ENCODE data around the gene POLR3C. TPM values are rescaled to one million over a fixed set of nuclear protein-coding genes. Genes with fewer than 3 reads are reported as not detected.
"Not testable (repeated sequence)": the region's sequence is repeated elsewhere in the genome, so short reads cannot be mapped to it uniquely, and the experiment has no call there.

POLR3C gene
- total RNA-seq, 1 donor from 2014 or later: 22.4 TPM

GRCh38 chr1:145822779-145823331, 1.1 kb upstream of the POLR3C start:
- not testable (repeated sequence) for DNase-seq (ENCODE audit: low spot score)

GRCh38 chr1:145824499-145824842, 471 bp downstream of the POLR3C start:
- no peak for DNase-seq (ENCODE audit: low spot score)

GRCh38 chr1:145826030-145826429, 2.0 kb downstream of the POLR3C start:
- no peak for DNase-seq (ENCODE audit: low spot score)

DNA sequence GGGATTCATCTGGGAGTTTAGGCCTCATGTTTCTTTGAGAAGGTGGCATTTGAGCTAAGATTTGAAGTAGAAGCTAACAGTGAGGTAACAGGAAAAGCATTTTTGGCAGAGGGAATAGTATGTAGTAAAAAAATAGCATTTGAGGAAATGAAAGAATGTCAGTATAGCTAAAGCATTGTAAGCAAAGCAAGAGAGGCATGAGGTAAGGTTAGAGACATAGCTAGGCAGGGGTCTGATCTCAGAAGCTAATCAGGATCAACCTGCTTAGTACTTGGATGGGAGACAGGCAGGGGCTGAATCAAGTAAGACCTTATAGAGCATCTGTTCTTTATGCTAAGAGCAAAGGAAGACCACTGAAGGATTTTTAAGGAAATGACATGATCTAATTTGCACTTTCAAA, 4.0 kb downstream of the POLR3C start:
- no peak for DNase-seq (ENCODE audit: low spot score)

GRCh38 chr1:145828367-145829026, 4.5 kb downstream of the POLR3C start:
- DNase-seq (ENCODE audit: low spot score): no peak

DNA sequence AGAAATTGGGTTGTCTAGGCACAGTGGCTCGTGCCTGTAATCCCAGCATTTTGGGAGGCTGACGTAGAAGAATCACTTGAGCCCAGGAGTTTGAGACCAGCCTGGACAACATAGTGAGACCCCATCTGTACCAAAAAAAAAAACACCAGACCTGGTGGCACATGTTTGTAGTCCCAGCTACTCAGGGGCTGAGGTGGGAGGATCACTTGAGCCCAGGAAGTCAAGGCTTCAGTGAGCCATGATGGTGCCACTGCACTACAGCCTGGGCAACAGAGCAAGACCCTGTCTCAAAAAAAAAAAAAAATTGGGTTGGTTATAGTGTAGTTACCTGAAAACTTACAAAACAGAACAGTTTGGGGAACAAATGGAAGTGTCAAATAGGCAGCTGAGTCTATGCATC, 6.8 kb downstream of the POLR3C start:
- not testable (repeated sequence) for DNase-seq (ENCODE audit: low spot score)

DNA sequence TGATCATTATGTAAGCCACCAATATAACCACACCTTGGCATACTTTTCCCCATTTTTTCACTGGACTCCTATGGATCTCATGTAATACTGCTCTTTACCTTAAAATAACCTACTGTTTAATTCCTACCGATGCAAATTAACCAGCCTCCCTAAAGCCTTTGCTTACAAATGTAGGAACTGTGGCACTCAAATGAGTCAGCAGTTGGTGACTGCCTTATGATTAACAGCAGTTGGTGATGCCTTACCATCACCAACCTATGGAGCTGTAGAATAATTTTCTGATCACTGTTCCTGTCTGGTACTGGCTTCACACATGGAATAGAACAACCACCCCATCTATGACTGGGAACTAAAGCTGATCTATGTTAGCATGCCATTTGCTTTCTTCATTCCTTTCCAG, 13.7 kb downstream of the POLR3C start:
- DNase-seq (ENCODE audit: low spot score): no peak

DNA sequence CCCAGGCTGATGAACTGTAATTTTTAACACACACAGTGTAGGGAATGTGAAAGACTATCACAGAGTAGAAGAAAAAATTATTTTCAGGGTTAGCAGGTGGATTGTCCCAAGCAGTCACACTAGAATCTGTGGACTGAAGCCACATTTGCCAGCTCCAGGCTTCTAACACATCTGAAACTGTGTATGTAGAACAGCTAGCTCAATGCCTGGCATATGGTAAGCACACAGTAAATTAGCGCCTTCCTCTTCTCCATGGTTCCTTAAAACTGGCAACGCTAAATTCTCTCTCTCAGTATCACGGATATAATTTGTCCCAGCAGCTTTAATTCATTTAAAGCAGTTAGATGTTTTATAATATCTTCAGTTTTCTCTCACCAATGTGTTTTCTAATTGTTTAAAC, 19.0 kb downstream of the POLR3C start:
- DNase-seq (ENCODE audit: low spot score): no peak

GRCh38 chr1:145845144-145845513, 21.1 kb downstream of the POLR3C start:
- DNase-seq (ENCODE audit: low spot score): no peak

DNA sequence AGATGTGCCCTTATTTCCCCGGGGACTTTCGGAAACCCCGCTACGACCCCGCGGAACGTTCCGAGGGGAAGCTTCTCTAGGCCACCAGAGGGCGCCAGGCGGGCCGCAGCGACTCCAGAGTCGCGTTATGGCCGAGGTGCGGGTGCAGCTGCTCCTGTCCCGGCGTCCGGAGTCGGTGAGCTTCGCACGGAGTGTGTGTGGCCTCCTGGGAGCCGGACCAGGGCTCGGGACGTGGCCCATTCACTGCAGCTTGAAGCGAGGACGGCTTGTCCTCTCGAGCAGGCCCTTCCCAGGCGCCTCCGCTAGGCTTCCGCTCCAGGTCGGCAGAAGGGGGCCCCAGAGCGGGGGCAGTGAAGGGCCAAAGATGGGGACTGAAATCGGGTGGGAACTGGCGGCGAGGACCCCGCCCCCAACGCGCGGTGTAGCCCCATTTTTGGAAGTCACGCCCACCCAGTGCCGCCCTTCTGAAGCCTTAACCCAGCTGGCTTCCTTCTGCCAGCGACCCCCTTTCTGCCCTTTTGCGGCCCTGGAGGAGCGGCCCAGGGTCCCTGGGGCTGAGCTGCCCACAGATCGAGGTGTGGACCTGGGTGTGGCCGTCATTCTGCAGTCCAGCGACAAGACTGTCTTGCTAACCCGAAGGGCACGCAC, 21.6 kb downstream of the POLR3C start, which contains the start of gene NUDT17:
TSS of gene NUDT17 (plus strand) at position 117 of the 648 bp plus-strand sequence. CDS start at position 128, 11 bp downstream.
- DNase-seq (ENCODE audit: low spot score): peak; percentile 68

- DNase-seq (ENCODE audit: low spot score): no peak
Measured at GRCh38 chr1:145846201-145846612, 22.2 kb downstream of the POLR3C start.

DNA sequence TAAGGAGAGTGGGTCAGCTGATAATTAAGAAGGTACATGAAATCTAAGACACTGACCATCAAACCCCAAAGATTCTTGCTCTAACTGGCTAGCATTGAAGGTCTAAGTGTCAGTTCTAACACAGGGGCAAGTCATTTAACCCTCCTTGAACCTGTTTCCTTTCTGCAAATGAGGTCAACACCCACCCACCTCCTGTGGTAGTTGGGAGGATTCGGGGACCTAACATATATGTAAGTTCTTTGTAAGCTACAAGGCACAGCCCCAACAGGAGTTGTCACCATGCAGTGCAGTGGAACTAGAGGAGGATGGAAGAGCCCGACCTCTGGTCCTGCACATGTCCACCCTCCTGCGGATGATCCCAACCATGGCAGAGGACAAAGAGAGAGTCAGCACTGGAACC, 23.8 kb downstream of the POLR3C start:
- no peak for DNase-seq (ENCODE audit: low spot score)

DNA sequence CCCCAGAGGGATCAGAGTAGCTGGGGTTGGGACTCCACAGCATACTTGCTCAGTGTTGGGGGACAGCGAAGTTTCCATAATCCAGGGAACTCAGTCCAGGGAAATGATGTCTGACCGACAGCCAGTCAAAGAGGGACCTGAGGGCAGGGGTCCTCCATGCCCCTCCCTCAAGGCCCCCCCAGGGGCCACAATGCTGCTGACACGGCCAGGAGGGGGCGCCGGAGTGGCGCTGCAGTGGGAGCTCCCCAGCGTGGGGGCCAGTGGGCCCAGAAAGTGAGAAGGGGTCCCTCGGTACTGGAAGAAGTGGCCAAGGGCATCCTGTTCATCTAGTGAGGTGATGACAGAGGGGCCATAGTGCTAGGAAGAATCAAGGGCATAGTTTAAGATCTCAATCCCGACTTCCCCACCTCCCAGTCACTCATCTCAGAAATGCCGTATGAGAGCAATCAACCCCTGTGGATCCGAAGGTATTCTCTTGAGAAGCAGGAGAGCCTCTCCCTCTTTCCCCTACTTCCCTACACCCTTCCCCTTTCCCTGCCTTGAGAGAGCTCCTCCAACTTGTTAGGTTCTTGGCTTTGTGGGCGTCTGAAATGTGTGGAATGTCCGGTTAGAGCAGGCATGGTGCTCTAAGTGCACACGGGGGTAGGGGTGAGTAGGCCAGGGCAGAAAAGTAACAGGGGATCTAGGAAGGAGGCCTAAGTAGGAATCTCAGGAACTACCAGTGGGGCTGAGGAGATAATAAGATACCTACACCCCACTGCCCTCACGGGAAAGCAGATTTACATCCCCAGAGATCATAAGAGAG, 25.6 kb downstream of the POLR3C start:
- no peak for DNase-seq (ENCODE audit: low spot score)

- no peak for DNase-seq (ENCODE audit: low spot score)
Measured at GRCh38 chr1:145855426-145855948, 31.5 kb downstream of the POLR3C start.

GRCh38 chr1:145857170-145857569, 33.2 kb downstream of the POLR3C start:
- no peak for DNase-seq (ENCODE audit: low spot score)

DNA sequence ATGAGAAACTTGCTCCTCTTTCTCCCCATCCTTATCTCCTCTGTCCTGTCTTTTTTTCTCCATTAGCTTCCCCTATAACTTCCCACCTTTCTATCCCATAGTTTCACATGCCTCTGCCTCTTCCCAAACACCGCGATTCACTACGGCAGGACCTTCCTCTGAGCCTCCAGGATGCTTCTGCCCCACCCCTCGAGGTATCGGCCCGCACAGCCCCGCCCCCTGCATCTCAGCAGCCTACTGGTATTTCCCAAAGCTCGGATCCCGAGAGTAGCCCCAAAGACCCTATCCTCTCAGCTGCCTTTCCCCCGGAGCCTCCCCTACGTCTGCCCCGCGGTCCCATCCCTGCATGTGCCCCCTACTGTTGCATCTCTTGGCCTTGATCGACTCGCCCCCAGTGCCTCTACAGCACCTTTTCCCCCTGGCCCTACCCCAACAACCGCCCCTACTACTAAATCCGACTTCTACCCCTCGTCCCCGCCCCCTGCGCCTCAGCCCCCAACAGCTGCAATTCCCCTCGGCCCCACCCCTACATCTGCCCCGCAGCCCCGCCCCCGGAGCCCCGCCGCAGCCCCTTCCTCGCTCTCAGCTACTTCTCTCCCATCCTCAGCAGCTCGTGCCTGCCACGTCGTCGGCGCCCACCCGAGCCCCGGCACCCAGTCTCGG, 34.4 kb downstream of the POLR3C start:
- DNase-seq (ENCODE audit: low spot score): peak; percentile 44

DNA sequence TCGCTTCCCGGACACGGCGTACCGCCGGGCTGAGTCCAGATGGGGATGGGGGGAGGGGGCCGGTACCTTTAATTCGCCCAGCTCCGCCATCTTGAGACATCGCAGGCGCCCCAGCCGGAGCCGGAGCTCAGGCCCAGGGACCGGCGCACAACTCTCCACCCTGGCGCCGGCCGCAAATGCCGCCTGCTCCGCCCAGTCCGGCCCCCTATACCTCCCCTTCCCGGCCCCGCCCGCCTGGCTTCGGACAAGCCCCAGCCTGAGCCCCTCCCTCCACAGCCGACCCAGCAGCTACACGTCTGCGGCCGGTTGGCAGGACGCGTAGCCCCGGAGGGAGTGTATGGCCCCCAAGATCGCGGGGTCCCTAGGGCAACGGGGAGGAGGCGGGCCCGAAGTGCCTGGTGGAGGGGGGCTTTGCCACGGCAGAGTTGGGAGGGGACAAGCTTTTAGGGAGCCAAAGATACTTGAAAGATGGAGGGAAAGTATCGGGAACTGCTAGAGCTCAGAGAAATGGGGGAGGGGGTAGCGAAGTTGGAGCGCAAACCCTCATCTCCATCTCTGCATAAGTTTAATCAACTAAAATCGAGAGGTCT, 35.0 kb downstream of the POLR3C start, which contains the start of gene PIAS3:
TSS of gene PIAS3 (minus strand) at position 181 of the 590 bp plus-strand sequence. CDS start at position 90, 91 bp downstream.
- peak; percentile 94 for DNase-seq (ENCODE audit: low spot score)

DNA sequence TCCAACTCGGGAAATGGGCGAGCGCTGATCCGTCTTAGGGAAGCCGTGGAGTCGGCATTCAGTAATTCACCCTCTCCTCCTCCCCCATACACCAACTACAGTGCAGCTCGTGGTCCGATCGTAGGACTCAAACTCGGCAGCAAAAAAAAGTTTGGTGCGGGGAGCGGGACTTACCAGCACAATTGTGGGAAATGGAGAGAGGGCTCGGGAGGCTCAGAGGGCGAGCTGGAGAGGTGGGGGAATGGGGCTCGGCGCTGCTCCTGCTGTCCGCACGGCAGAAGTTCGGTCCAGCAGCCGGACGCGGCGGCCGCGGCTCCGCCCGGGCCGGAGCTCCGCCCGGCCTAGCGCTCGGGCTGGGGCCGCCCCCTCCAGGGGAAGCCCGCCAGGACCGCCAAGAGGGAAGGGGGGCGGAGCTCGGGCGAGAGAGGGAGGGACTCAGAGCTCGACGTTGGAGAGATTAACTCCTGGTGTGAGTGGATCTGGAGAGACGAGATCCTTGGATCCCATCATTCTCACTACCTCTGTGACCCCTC, 35.6 kb downstream of the POLR3C start:
- DNase-seq (ENCODE audit: low spot score): peak; percentile 89

DNA sequence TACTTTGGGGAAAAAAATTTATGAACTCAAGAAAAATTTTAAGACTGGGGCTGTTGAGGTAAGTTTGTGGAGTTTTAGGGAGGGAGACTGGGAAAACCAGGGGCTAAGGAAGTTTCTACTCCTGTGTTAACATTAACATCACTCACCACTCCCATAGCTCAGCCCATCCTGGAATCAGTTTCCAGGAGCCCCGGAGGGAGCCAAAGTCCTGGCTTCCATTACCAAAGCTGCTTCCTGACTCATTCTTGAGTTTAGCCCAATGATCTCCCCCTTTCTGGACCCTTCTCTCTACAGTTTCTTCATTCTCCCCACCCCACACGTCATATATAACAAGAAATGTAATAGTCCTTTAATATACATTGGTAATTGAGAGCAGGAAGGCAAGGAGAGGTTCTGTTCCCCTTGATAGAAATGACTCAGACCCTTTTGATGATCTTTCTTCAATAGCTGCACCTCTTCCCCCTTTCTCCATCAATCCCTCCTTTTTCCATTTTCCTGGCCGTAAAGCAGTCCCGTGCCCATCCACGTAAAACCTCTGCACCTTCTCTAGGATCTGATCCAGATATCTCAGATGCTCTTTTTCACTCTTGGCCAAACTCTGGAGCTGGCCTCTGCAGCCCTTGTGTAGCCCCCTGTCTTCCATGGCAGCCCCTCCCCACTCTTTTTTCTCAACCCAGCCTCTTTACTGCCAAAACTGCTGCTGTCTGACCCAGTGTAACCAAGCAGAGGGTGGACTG, 39.5 kb downstream of the POLR3C start:
- DNase-seq (ENCODE audit: low spot score): no peak

- DNase-seq (ENCODE audit: low spot score): no peak
Measured at GRCh38 chr1:145868232-145868631, 44.2 kb downstream of the POLR3C start.

Measured in mucosa of gallbladder (tissue), 1 donor.